GM19238 (cell line): Measurements from ENCODE around the gene NFIA.

Experiments used
- DNase-seq: peaks from one replicate; pipeline ENCODE4 v3.0.0; 2011; ENCODE audit warnings: low spot score; ENCODE audit not compliant: insufficient read length

NFIA gene

GRCh38 chr1:61389926-61390845, 307.8 kb downstream of the NFIA start:
- no peak for DNase-seq

- DNase-seq, result no peak
These were observed 309.4 kb downstream of the NFIA start for GRCh38 chr1:61391730-61392129.

- DNase-seq, result no peak
These were observed 310.3 kb downstream of the NFIA start for GRCh38 chr1:61392409-61393242.

GRCh38 chr1:61393575-61393974, 311.2 kb downstream of the NFIA start:
- DNase-seq, result no peak

GRCh38 chr1:61395146-61395800, 312.9 kb downstream of the NFIA start:
- DNase-seq, result no peak

GRCh38 chr1:61397495-61397894, 315.1 kb downstream of the NFIA start:
- no peak for DNase-seq

- no peak for DNase-seq
These were observed 315.6 kb downstream of the NFIA start for GRCh38 chr1:61397935-61398334.

- no peak for DNase-seq
These were observed 316.8 kb downstream of the NFIA start for GRCh38 chr1:61399199-61399598.

- no peak for DNase-seq
These were observed 317.9 kb downstream of the NFIA start for GRCh38 chr1:61400131-61400770.

- DNase-seq, result no peak
These were observed 318.6 kb downstream of the NFIA start for GRCh38 chr1:61400997-61401396.

- no peak for DNase-seq
These were observed 321.6 kb downstream of the NFIA start for GRCh38 chr1:61403679-61404596.

GRCh38 chr1:61404597-61405376, 322.4 kb downstream of the NFIA start:
- DNase-seq, result no peak

GRCh38 chr1:61406467-61406866, 324.1 kb downstream of the NFIA start:
- no peak for DNase-seq

- DNase-seq, result no peak
These were observed 330.2 kb downstream of the NFIA start for GRCh38 chr1:61412601-61413000.

- no peak for DNase-seq
These were observed 336.8 kb downstream of the NFIA start for GRCh38 chr1:61419196-61419595.

- DNase-seq, result no peak
These were observed 337.3 kb downstream of the NFIA start for GRCh38 chr1:61419657-61420056.

- no peak for DNase-seq
These were observed 337.9 kb downstream of the NFIA start for GRCh38 chr1:61420243-61420642.

GRCh38 chr1:61420909-61421835, 338.8 kb downstream of the NFIA start:
- DNase-seq, result no peak
